C1 segment of cervical spinal cord (tissue), 14 donors: ENCODE measurements around the gene NPAS3.

Experiments
- DNase-seq, 14 donors: peaks; one replicate each; lab custom pipeline; 2025; lab: John Stamatoyannopoulos, UW

Gene NPAS3

DNA sequence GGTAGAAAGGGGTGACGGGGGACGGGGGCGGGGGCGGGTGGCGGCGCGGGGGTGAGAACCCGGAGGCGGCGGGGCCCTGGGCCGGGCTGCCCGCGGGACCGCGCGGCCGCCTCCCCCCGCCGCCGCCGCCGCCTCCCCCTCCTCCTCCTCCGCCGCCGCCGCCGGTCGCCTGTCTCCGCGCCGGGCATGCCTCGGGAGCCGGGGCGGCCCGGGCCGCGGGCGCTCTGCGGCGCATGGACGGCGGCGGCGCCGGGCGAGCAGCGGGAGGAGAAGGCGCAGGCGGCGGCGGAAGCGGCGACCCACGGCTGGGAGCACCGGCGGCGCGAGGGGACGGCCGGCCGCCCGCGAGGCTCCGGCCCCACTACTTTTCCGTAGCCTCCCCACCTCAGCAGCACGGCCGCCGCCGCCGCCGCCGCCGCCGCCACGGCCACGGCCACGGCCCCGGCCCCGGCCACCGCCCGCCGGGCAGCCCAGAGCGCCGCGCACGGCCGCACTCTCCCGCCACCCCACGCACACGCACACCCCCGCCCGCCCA, at the start of gene NPAS3:
Gene NPAS3, plus strand, starts transcription at position 161 of the 535 bp plus-strand sequence.
- no peak for DNase-seq

DNA sequence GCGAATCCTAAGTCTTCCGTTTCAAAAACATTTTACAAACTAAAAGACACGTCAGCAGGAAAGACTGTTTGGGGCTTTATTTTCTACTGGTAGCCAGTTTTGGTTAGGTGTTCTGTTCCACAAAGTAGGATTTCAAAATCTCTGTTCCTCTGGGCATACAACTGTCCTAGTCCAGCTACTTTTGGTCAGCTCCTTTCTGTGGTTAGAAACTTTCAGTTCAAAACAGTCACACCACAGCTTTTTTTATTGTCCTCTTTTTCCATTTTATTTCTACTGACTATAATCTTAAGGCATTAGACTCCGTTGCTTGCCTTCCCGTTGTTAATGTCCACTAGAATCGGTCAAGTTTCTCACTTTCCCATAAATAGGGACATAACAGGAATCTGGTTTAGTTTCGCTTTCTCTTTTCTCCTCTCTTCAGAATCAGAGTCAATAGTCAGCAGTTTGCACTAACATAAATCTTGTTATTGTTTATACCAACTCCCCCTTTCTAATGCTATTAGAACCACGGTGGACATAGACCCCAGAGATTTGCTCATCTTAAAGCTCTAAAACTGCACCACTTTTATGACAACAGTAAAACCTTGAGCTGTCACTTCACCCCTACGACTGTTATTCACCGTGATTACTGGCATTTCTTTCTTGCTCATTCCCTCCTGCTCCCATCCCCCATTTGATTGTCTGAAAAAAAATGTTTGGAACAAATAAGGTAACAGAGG, 41.5 kb upstream of the NPAS3 start:
- peak in 4 of 14 donors; percentile 0 to 76 (median 20) for DNase-seq

DNA sequence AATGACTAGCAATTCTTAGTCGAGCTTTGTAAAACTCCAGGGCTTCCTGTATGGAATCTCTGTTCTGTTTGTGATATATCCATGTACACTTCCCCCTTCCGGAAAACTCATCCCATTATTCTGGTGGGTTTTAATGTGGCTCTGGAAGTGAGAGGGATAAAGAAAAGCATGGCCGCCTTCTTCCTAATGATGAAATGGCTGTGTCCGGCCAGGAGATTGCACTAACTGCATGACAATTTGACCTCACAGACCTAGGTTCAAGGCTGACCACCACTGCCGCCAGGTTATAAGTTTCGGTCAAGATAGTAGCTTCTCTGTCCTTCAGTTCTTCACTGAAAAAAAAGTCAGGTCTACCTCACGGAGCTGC, 41.0 kb upstream of the NPAS3 start:
- DNase-seq = peak in 3 of 14 donors; percentile 4 to 30 (median 18)

DNA sequence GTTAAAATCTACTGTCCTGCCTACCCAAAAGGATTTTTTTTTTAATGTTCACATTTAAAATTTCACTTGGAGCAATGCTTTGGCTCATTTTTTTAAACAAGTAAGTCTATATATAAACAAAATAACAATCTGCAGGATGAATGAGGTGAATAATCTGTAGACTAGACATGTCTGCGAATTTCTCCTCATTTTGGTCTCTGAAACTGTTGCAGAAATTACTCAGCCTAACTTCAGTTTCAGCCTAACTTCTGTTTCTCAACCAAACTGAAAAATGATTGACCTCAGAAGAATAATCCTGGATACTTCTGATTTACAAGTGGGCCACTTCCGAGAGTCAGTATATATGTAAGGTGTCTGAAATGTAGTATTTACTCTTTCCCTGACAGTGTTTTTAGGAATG, 39.8 kb upstream of the NPAS3 start:
- DNase-seq = no peak

DNA sequence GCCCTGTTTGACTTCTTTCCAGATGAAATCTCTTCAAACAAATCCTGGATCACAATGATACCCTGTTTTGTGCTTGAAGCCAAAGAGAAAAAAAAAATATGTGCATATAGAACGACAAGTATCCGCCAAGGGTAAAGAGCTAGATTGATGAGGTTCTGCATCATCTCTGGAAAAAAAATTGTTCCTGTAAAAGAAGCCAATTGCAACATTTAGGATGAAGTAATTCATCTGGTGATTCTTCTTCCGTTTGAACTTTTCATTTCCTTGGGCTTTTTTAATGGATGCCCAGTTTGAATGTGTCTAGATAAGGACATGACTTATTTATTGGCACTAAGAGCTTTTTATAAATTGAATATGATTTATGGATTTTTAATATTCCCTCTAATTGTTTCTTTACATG, 38.1 kb upstream of the NPAS3 start:
- no peak for DNase-seq

DNA sequence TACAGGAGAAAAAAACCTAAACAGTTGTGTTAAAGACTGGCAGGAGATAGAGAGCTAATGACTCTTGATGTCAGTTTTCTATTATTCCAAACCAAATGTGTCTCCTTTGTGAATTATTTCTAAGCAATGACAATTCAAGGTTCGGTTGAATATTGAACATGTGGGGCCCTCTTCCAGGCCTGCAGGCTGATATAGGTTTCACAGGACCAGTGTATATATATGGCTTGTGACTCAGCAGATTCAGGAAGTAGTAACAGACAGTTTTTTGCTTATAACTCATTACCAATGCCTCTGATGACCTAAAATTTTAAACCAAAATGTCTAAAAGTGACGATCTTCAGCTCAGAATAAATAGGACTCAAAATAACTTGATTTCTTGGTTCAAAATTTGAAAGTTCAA, 33.7 kb upstream of the NPAS3 start:
- no peak for DNase-seq

DNA sequence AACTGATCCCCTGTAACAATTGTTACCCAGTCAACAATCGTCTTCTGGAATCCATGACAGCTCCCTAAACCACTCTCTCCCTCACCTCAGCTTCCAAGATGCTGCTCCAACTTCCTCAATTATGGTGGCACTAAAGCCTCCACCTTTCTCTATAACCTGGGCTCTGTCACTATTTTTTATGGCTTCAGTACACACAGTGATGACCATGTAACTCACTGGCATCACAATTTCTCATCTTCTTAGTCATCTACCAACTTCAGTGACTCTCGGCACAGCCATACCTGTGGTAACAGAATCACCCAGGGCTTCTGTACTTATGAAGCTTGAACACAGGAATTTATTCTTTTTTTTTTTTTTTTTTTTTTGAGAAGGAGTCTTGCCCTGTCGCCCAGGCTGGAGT, 32.0 kb upstream of the NPAS3 start:
- DNase-seq = no peak

DNA sequence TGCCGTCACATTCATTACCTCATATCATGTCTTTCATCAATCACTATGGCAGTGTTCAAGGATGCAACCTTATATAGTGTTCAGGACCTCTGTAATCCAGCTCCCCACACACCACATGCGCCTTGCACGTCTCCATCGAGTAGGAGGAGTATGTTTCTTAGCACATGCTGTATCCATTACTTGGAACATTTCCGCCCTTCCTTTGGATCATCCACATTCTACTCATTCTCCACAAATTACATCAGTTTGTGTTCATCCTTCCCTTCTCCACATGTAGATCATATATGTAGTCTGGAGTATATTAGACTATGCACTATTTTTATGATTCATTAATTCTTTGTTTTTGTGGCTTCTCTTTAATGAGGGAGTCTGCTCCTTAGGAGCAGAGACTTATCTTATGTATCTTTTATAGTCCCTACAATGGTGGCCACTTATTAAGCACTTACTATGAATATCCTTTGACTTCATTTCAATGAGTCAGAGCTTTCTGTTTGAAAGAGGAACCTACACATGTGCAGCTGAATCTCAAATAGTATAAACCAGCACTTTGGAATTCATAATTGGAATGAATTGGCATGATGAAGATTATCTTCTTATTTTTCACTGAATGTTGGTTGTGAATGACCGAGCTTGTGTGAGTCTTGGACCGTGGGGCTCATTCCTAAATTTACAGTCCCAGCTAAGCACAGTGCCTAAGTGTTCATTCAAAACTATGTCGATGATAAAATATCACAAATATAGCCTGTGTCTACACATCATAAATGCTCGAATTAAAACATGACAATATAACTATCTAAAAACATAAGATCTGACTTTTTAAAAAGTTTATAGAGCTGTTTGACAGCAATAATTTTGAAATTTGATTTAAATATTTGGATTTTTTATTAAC, 30.2 kb upstream of the NPAS3 start:
- DNase-seq = no peak

DNA sequence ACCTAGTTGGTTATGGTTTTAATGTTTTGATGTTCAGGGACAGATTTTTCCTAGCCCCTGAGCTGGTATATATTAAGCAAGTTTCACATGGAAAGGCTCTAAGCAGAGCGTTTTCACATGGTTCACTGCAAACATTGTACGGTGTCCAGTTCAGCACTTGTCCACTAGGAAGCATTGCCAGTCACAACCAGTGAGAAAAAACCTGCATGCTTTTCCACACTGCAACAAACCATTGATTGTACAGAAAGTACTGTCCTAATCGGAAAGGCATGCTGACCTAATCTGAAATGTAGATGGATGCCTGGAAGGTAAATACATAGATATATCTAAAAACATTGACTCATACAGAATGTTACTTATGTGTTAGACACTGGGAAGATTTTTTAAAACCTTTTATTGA, 25.0 kb upstream of the NPAS3 start:
- peak in 1 of 14 donors; percentile 1 for DNase-seq

DNA sequence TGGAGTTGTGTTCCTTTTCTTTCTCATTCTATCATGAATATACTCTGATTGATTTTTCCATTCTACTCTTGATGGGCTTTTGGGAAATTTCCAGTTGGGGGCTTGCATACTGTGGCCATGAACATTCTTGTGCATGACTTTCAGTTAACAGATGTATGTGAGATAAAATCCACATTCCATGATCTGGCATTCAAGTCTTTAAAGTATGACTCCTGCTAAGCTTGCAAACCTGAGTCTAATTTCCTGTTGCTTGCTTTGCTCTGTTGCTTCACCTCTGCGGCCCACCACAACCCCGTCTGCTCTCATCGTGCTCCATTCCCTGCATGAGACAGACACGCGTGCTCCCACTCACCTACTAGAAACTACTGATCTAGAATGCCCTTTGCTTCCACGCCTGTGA, 24.3 kb upstream of the NPAS3 start:
- no peak for DNase-seq

DNA sequence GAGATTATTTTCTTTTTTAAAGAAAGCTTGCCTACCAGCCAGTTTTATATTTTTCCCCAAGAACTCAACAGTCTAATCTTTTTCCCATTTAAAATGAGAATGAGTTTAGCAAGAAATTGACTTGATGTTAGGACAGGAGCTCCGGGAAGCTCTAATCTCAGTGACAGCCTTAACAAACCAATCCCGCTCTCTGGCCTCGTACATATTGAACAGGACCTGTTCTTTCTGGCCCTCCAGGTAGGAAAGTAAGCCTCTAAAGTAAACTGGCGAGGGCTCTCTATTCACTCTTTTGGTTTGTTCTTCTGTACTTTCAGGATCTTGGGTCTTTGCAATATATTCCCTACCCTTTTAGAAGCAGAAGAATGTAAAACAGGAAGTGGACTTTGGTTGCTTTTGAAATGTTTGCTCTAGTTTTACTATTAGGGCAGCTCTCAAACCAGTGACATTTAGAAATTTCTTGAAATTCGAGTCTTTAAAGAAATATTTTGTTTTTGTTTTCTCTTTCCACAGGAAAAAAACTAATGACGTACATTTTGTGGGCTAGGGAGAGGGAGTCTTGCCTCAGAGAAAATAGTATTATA, 17.9 kb upstream of the NPAS3 start:
- DNase-seq = no peak

DNA sequence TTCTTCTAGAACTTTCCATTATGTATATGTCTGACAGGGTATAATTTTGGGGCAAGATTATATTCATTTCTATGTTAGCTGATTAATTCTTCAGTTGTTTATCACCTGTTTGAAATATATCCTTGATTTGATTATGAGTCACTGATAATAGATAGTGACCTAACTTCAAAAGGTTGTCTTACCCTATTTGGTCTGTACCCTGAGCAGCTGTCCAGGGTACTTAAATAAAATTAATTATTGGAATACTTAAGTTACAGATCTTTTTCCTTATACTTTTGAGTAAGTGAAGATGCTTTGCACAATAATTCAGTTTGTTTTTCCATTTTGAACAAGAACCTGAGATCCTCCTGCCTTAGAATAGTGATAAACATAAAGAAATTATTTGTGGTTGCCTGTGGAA, 13.2 kb upstream of the NPAS3 start:
- DNase-seq = no peak

DNA sequence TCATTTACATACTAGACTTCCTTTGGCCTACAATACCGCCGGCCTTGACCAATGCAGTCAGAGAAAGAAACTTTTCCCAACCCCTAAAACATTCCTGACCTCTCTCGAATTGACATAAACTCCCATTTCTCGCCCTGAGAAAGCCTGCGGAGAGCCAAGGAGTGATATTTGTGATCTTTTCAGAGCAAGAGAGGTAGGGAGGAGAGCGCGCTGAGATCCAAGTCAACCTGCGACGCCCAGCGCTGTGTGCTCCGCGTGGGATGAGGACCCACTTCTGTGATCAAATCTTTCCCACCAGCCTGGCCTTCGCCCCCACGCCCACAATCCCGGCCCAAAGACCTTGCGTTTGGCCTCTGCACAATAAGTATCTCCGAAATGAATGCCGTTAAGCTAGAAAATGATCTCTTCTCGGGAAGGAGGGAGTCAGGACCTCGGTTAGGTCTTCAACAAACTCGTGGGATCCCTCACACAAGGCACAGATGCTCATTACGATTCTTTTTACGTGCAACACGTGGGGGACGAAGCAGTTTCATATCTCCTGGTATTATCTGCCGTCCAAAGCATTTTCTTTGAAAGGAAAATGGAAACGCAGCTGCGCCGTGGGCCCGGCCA, 6.3 kb upstream of the NPAS3 start:
- DNase-seq = no peak

DNA sequence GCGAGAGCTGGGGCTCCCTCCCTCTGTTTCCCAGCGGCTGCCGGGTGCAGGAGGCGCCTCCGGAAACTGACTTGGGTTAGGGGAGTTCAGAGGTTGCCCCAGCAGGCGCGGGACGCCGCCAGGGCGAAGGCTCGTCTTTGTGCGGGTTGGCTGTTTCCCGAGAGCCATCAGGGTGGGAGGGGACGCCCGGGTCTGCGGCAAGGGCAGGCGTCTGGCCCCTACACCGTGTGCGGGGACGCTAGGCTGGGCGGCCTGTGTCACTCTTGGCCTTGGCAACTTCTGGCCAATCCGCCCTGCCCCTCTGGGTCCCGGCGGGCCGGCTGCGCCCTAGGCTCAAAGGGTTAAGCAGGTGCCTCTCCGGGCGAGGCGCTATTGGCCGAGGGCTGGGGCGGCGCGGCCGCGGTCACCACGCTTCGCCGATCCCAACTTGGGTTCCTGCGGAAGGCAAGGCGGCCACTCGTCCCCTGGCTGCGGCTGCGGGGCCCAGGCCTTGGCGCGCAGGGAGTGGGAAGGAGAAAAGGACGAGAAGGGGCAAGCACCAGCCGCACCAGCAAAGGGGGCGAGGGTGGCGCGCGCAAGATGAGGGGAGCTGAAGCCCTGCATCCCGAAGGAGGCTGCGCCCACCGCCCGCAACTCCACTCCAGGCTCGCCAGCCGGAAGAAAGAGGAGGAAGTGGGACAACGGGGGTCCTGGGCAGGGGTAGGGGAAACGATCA, 5.6 kb upstream of the NPAS3 start:
- peak in 6 of 14 donors; percentile 32 to 64 (median 52) for DNase-seq

DNA sequence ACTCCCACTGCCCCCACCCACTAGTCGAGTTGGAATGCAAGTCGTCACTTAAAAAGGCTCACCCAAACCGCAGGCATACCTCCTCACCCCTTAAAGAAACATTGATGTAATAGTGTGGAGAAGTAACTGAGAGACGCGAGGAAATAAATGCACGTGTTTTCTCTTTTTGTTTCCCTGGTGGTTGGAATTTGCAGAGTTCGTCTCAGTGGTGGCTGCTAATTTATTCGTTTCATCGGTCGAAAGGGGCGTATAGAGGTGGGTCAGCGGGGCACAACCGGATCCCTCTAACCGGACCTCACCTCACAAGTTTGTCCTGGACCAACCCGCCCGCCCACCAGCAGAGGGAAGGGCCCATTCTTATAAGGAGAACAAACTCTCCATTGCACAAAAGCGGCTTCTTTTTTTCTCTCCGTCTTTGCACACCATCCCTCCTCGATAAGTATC, 5.0 kb upstream of the NPAS3 start:
- no peak for DNase-seq

DNA sequence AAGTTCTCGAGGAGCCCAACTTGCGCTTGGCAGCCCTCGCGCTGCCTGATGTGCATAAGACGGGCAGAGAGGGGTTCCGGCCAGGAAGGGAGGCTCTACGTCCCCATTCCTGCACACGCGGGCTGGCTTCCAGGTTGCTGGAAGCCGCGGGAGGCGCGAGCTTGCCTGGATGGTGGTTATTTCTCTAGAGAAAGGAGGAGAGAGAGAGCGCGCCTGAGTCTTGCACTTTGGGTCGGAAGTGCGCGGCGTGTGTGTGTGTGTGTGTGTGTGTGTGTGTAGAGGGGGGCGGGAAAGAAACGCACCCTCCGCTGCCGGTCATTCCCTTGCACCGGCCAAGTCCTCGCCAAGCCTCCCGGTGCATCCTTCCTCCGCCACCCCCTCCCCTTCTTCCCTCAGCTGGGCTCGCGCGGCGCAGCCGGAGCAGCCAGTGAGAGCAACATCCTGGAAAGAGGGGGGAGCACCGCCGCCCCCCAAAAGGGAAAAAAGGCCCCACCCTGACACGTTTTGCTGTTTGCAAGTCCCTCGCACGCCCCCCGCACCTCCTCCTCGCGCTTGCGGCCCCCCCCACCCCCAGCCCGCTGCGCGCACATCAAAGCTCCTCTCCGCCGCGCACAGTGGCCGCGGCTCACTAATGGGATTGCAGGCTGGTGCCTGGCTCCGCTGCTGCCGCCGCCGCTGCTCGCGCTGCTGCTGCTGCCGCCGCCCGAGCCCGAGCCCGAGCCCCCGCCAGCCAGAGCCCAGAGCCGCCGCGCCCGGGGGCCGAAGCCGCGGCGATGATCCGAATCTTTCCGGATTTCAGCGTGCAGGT, 4.4 kb upstream of the NPAS3 start:
- peak in 12 of 14 donors; percentile 19 to 79 (median 62) for DNase-seq

DNA sequence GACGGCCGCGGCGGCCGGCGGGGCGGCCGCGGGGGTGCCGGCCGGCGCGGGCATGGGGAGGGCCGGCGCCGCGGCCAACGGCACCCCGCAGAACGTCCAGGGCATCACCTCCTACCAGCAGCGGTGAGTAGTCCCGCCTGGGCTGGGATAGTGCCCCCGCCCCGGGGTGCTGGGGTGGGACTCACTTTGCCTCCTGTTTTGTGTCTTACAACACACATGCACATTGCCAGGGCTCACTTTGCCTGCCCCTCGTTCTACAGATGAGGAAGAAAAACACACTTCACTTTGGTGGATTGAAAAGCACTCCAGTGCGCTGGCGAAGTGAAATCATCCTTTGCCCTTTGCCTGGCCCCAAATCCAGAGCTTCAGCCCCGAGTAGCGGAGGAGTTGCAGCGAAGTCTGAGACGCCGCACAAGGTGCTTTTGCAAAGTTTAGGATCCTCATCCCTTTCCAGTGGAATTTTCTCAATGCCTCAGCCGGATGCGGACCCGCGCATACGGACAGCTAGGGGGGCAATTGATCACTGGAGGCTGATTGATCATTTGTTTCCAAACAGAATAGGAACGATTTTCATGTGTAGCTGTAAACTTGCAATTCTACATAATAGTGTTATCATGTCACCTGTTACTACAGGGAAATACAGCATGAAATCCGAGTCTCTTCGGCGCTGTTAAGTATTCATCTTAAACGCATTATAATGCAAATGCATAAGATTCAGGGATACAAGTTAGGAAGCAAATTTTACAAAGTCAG, 3.6 kb upstream of the NPAS3 start:
- DNase-seq = peak in 6 of 14 donors; percentile 22 to 68 (median 56)

DNA sequence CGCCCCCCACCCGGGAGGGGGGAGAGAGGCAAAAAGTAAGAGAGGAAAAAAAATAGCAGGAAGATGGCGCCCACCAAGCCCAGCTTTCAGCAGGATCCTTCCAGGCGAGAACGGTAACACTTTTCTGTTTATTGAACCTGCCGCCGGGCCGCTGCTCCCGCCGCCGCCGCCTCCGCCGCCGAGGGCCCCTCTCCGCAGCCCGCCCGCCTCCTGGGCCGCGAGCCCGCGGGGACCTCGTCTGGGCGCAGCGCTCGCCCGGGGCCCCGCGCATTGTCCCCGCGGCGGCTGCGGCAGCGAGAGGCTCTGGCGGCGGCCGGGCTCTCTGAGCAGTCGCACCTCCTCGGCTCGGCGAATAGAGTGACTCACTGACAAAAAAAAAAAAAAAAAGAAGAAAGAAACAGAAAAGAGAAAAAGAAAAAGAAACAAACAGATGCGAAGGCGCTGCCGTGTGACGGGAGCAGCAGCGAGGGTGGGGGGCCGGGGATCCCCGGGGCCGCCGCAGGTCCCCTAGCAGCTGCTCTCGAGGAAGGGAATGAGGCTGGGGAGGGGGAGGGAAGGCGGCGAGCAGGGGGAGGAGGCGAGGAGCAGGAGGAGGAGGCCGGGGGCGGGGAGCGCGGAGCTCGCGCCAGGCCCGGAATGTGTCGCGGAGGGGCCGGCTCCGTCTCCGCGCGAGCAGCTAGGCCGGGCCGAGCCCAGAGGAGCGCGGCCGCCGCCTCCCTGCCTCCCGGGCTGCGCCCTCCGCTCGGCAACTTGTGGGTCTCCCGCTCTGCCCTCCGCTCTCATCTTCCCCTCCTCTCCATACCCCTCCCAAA, 781 bp downstream of the NPAS3 start:
- peak in 11 of 14 donors; percentile 6 to 86 (median 60) for DNase-seq
